ENCODE data around the gene PTX4.

Gene PTX4

GRCh38 chr16:1525871-1526607 lies 37.3 kb upstream of the PTX4 start:
- FAIRE-seq (no peak), DNase-seq (ENCODE audit: low spot score) (no peak)

DNA sequence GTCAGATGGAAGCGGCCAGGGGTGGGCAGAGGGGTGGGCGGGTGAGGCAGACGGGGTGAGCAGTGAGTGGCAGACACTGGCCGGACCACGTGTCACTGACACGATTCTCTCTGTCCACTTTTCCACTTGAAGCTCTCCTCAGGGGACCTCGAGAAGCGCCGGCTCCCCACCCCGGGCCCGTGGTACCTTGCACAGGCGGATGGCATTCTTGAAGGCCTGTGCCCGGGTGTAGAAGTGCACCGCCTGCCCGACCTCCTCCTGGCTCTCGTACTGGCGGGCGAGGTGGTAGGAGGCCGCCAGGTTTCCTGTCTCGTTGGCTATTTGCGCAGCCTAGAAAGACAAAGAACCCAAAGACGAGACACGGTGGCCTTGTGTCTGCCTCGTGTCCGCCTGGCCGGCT lies 35.6 kb upstream of the PTX4 start:
- FAIRE-seq (no peak), DNase-seq (ENCODE audit: low spot score) (no peak)

- DNase-seq (ENCODE audit: low spot score) (no peak), FAIRE-seq (no peak)
These were observed 35.0 kb upstream of the PTX4 start for GRCh38 chr16:1523581-1524245.

DNA sequence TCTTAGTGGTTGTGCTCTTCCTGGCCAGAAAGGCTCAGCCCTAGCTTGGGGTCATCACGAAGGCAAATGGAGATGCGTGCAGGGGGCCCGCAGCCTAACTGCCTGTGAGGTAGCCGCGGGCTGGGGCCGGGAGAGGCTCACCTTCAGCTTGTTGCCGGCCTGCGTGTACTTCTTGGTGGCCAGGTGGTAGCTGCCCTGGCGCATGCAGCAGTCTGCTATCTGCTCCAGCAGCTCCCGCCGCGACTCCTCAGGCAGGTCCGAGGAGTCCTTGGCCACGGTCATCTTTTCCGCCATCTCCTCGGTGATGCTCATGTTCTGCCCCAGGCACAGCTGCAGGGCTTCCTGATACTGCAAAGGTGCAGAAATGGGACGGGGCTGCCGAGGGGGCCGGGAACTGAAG lies 31.7 kb upstream of the PTX4 start:
- FAIRE-seq (no peak), DNase-seq (ENCODE audit: low spot score) (no peak)

DNA sequence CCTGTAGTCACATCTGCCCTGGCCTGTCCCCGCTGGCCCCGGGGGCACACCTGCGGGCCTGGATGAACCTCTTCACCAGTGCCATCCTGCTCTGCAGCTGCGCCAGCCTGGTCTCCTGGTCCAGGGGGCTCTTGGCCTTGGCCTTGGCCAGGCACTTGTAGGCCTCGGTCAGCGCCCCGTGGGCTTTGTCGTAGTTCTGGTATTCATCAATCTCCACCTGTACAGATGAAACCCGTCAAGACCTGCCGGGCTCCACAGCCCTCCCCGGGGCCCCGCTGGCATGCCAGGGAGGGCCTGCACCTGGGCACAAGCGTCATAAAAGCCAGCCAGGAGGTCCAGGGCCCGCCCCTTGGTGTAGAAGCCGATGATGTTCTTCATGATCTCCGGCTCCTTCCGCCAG lies 31.1 kb upstream of the PTX4 start:
- DNase-seq (ENCODE audit: low spot score), result no peak
- FAIRE-seq, result no peak

DNA sequence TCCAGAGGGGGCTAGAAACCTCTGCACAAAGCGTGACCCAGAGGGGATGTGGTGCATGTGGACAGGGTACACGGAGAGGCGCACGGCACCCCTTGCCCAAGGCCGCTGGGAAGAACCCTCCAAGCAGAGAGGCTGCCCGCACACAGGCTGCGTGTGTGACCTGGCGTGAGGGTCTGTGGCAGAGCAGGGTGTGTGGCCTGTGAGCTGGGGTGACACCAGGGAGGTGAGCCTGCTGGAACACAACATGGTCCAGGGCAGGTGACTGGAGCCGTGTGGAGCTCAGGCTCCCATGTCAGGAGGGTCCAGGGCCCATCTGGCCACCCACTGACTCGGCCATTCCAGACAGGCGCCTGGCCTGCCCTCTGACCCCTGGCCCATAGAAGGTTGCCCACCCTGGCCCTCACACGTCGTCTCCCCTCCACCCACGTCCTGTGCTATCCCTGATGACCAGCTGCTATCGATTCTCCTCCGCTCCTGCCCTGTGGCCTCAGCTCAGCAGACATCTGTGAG lies 29.9 kb upstream of the PTX4 start:
- no peak for FAIRE-seq
- DNase-seq (ENCODE audit: low spot score), result no peak

DNA sequence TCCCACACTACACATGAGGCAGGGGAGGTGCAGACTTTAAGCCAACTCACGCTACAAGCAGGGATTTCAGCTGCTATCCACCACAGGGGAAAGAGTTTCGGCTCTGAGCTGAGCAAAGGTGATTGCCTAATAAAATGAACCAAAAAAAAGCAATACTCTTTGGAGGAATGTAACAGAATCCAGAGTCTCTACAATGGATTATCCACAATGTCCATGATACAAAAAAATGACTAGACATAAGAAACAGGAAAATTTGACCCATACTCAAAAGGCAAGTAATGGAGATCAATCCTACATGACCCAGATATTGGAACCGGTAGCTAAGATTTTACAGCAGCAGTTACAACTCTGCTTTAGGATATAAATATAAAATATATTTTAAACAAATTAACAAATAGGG lies 25.8 kb upstream of the PTX4 start:
- no peak for FAIRE-seq
- DNase-seq (ENCODE audit: low spot score), result no peak

DNA sequence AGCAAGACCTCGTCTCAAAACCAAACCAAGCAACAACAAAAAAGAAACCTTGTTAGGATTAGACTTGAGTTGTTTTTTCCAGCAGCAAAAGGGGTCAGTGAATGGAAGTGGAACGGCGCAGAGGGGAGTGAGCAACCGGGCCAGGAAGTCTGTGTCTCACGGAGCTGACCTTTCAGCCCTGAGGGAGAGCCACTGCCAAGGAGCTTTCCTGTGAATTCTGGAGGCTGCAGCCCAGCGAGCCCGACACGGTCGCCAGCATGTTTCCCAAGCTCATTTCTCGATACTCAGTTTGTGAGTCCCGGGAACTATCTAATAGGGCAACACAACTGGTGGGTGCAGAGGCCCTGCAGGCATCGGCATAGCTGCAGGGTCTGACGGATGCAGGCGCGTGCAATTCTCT lies 24.0 kb upstream of the PTX4 start:
- FAIRE-seq (no peak), DNase-seq (ENCODE audit: low spot score) (no peak)

DNA sequence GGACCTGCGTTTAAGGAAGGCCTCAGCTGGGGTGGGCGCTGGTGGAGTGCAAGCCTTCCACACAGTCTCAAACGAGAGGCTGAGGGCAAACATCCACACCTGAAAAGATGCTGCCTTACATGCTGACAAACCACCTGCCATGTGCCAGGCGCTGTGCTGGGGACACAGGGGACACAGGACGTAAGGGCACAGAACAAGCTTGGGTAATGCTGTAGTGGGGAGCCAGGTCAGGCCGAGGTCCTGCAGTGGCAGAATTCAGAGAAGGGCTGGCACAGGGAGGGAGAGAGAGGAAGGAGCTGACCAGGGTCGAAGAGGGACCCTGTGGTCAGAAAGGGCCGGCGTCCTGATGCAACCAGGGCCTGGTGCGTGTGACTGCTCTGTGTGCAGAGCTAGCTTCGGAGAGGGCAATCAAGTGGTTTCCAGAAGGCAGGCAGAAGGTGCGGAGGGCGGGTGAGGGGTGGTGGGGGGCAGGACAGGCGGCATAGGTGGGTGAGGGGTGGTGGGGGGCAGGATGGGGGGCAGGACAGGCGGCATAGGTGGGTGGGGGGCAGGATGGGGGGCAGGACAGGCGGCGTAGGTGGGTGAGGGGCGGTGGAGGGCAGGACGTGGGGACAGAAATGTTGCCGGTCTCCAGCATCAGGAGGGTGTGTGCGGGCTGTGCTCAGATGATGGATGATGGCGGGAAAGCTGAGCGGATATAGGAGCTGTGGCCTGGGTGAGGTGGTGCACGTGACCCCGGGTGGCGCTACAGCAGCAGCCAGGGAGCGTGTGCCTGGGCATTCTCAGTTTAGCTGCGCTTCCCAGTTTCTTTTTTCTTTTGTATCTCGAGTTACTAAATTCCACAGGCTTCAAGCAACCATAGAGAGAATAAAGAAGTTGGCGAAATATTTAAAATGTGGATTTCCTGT lies 23.2 kb upstream of the PTX4 start:
- DNase-seq (ENCODE audit: low spot score), result no peak
- no peak for FAIRE-seq

- no peak for DNase-seq (ENCODE audit: low spot score)
- FAIRE-seq, result no peak
These were observed 22.2 kb upstream of the PTX4 start for GRCh38 chr16:1510941-1511351.

- DNase-seq (ENCODE audit: low spot score) (no peak), FAIRE-seq (no peak)
These were observed 21.5 kb upstream of the PTX4 start for GRCh38 chr16:1510272-1510671.

GRCh38 chr16:1509307-1510221 lies 20.8 kb upstream of the PTX4 start:
- no peak for DNase-seq (ENCODE audit: low spot score)
- FAIRE-seq, result no peak

DNA sequence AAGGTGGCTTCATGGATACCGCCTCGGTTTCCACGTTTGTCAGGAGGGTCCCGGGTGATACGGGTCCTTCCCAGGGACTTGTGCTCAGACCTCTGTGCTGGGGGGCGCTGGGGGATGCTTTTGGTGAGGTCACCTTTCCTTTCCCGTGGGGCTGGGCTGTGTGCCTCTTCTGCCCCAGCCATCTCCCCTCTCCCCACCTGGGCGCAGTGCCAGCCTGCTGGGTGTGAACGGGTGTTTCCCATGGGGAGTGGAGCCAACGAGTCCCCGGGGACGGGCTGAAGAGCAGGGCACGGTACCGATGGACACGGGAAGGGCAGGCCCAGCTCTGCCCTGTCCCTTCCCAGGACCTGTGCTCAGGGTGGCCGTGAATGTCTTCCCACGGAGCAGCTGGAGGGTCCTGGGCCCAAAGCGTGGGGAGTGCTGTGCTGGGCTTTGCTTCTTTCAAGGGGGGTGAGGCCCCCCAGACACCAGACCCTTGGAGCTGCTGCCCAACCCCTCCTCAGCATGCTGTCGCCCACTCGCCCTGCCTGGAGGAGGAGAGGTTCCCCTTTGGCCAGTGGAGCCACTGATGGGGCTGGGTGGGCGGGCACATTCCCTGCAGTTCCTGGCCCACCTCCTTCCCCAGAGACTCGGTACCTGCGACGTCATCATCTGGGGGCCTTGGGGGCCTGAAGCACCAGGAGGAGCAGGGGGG lies 19.9 kb upstream of the PTX4 start:
- FAIRE-seq (no peak), DNase-seq (ENCODE audit: low spot score) (no peak)

- no peak for FAIRE-seq
These were observed 17.9 kb upstream of the PTX4 start for GRCh38 chr16:1506494-1507213.

DNA sequence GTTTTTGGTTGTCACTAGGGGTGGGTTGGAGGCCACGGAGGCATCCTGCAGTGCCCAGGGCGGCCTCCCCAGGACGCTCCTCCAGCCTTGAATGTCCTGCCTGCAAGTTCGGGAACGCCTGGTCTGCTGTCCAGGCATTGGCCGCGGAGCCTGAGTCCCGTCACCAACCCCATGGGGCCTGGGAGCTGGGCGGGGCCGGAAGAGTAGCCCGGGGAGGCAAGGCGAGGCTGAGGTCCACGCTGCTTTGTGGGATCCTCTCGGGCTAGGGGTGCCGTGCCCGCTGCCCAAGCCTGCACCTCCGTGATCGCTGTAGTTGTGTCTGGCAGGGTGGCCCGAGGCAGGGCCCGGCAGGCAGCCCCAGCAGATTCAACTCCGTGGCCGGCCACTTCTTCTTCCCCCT lies 17.2 kb upstream of the PTX4 start:
- FAIRE-seq, result no peak
- no peak for DNase-seq (ENCODE audit: low spot score)

More at GRCh38 chr16:1506494-1507213, 17.9 kb upstream of the PTX4 start:
- DNase-seq (ENCODE audit: low spot score), result no peak

GRCh38 chr16:1505073-1505844 lies 16.5 kb upstream of the PTX4 start:
- DNase-seq (ENCODE audit: low spot score) (no peak), FAIRE-seq (no peak)

DNA sequence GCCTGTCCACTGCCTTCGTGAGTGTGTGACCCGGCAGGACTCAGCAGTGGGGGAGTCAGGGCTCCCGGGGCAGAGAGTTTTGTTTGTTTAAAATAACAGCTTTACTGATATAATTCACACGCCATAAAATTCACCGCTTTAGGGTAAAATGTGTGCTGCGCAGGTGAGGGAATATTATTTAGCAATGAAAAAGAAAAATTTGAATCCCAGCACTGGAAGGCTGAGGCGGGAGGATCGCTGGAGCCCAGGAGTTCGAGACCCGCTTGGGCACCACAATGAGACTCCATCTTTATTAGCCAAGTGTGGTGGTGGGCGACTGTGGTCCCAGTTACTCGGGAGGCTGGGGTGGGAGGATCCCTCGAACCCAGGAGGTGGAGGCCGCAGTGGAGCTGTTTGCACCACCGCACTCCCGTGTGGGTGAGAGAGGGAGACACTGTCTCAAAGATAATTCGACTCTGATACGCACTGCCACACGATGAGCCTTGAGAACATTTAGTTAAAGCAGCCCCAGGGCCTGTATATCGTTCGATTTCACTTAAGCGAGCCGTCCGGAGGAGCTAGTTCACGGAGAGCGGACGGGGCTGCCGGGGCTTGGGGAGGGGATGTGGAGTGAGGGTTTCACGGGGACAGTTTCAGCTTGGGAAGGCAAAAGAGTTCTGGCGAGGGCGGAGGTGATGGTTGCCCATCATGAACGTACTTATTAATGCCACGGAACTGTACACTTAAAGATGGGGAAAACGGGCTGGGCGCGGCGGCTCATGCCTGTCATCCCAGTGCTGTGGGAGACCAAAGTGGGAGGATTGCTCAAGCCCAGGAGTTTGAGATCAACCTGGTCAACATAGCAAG lies 14.6 kb upstream of the PTX4 start:
- no peak for DNase-seq (ENCODE audit: low spot score)
- FAIRE-seq, result no peak

Data from RCC 7860 (cell line).